Endothelial cell of hepatic sinusoid (primary cell): ENCODE results near the gene TLE1.

Experiments used
- in situ Hi-C: cut with HindIII; loops from 2 replicates; pipeline ENCODE4 v1.10.0; 2017; ENCODE audit warnings: low sequenced_read_pairs

The TLE1 gene

DNA sequence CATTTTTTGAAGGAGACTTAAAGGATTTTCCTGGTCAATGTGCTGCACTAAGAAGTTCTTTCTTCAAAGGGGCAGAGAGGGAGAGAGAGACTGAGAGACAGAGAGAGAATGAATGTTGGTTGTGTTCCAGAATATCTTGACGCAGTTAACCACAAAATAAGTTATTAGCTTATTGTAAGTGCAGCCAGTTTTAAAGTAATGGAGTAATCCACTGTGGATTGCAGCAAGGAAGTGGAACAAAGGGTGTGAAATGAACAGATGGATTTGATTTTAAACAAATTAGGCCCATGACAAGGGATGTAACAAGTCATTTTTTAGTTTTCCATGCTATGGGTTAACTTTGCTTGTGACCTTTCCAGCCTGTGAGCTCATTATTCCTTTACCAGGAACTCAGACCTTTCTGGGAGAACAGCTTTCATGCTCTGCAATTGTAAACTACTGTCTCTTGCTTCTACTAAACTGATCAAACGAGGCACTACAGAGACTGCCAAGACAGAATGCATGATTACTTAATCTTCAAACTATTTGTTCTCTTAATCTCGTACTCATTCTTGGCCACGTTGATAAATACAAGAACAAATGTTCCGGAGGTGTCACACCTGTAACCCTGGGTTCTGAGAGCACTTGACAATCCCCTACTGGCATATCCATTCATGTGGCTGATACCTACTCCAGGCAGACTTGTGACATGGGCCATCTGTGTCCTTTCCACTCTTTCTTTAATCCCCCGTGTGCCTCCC, 131.1 kb downstream of the TLE1 start:
- in situ Hi-C loops = loop anchor here (5.0 kb wide), 2 partner anchors 36 to 91 kb away; no protein-coding TSS in a partner anchor

DNA sequence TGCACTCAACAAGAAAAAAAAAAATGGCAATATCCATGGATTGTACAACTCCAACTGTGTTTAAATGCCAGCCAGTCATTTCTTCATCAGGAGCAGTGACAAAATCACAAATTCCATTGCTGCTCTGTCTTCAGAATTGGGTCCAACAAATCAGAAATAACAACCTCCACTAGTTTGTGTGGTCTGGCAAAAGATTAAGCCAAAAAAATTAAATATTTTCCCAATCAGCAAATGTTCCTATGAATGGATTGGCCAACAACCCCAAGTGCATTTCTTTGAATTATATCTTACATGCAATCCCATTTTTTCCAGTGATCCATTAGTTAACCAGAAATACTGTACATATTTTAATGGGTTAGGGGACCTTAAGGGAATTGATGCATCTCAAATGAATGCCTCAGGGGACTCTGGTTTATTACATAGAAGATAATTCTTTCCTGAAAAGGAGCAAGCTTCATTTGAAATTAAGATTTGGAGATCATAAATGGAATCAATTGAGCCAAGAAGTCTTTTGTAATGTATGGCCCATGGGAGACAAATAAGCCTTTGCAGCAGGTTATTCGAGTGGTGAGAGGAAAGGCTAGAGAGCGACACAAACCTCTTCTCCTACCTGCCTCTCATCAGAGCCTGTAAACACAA, 131.8 kb downstream of the TLE1 start:
- in situ Hi-C loops = loop anchor here (5.0 kb wide), 2 partner anchors 35 to 90 kb away; no protein-coding TSS in a partner anchor

DNA sequence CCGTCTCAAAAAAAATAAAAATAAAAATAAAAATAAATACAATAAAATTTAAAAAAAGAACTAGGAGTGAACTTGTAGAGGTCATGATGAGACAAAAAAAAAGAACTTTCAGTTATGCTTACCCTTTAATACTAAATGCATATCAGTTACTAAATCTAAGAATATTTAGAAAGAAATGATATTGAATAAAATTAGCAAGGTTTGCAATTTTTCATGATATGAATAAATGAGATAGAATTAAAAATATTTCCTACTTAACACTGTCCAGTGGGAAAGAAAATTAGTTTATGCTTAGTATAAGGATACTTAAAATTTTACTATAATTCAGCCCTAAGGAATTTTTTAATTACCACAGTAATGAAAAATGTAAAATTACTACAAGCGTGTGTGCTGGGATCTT, 132.4 kb downstream of the TLE1 start:
- in situ Hi-C loops = loop anchor here (5.0 kb wide), 2 partner anchors 35 to 90 kb away; no protein-coding TSS in a partner anchor

DNA sequence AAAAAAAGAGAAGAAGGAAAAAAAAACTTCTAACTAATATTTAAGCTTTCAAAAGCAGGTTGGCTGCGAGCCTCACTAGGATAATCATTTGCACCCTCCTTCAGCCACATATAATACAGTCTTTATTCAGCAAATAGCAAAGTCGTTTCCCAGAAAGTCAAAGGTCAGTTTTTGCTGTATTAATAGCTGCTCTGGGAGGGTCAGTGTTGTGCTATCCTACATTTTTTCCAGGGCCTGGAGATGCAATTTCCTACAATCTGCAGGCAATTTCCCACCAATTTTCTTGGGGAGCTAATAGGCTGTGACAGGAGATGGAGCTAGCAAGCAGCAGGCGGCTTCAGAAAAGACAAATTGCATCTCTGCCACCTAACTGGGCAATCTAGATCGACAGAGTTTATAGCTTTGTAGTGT, 136.8 kb downstream of the TLE1 start:
- in situ Hi-C loops = no loop called here

DNA sequence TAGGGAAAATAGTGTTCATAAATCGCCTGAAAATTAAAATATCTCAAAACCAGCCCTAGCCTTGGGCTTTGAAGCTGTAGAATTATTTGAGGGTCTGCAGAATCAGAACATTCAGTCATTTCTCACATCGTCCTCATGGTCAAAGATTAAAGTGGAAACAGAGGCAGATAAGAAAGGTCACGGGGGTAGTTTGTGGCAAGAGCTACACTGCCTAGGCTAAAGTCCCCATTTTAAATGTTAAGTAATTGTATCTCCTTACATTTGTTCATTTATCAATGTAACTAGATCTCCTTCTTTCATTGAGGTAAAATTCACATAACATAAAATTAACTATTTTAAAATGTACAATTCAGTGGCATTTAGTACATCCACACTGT, 139.2 kb downstream of the TLE1 start:
- in situ Hi-C loops = no loop called here

DNA sequence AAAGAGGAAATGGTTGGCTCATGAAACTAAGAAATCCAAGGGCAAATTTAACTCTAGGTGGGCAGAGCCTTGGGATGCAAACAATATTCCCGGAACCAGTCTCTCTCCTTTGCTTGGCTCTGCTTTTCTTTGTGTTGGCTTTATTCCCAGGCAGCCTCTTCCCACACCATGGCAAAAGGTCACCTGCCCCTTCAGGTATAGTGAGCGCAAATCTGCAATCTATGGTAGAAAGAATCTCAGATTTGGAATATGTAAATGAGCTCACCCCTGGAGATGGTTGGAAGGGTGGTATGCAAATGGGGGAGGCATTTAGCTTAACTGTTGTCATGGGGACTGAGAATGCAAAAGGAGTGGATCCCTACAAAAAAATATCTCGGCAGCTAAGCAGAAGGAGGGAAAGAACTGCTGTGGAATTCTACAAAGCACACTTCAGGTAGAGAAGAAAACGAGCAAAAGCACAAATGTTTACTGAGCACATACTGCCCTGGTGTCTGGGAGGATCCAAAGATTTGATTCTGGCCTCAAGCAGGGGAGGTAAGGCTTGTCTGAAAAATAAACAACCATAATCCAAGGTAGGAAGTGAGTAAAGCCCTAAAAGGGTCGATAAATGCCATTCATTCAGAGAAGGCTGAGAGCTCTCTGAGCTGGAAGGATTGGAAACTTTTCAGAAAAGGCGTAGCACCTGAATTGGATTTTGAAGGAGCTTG, 139.7 kb downstream of the TLE1 start:
- in situ Hi-C loops = no loop called here

DNA sequence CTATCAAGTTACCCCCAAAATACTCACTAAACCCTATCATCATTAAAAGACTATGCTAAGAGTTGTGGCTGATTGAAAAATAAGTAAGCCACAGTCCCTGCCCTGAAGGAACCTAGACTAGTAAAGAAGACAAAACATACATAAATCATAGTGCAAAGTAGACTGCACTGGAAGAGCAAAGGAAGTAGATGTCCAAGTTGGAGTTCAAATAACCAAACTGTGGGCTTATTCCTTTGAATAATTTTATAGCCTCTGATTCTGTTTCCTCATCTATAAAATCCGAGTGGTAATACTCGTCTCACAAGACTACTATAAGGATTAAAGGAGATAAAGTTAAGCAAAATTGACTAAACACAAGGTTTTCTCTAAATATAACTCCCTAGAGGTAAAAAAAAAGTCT, 140.4 kb downstream of the TLE1 start:
- in situ Hi-C loops = no loop called here

DNA sequence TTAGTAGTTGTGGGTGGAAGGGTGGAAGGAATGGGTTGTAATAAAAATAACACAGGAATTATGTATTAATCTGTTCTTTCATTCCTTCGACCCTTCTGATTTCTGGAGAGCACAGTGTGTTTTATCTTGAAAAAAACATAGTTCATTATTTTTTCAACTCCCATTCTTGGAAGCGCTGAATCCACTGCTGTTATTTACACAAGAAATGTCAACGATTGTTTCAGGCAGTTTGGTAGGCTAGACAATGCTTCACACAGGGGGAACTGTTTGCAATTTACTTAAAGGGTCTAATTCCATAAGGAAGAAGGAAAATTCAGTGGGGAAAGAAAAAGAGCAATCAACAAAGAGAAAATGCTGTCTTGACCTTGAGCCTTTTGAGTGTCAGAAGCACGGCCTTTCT, 142.9 kb downstream of the TLE1 start:
- in situ Hi-C loops = no loop called here

DNA sequence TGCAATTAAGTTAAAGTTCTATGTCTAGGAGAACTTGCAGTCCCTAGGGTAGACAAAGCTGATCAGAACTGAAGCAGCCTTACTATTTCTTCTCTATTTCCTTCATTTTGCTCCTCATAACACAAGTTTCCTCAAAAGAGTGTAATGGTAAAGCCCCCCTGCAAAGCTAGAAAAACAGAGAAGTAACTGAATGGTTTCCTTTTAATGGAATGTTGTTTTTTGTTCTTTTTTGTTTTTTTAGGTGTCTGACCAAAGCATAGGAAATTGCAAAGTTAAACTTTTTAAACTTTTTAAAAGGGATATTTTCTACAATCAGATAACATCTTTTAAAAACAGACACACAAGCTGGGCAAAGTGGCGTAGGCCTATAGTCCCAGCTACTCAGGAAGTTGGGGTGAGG, 145.7 kb downstream of the TLE1 start:
- in situ Hi-C loops = no loop called here

DNA sequence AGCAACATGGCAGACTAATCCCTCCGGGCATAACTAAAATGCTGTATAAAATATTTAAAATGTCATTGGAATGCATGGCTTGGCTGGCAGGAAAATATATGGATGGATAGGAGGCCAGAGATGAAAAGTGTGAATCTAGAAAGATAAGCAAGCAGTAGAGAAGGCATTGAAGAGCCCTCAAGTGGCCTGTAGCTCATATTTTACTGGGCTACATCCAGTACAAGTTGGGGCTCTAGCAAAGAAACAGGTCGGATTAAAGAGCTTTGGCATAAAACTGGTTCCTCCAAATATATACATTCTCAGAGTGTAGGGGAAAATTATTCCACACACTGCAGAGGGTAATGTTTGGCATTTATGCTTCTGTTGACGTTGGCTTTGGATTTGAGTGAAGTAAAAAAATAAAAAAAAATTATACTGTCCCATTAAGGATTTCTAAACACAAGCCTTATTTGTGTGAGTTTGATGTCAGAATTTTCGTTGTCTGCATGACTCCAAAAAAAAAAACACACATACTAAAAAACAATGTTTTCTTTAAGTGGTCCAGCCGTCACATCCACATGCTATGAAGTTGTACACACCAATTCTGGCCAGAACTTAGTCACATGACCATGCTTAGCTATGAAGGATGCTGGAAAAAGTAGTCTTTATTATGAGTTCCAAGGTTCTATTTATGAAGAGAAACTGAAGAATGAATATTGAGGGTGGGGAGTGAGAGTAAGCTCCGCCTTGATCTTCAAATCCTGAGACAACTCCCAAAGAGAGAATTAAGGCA, 147.0 kb downstream of the TLE1 start:
- in situ Hi-C loops = no loop called here

DNA sequence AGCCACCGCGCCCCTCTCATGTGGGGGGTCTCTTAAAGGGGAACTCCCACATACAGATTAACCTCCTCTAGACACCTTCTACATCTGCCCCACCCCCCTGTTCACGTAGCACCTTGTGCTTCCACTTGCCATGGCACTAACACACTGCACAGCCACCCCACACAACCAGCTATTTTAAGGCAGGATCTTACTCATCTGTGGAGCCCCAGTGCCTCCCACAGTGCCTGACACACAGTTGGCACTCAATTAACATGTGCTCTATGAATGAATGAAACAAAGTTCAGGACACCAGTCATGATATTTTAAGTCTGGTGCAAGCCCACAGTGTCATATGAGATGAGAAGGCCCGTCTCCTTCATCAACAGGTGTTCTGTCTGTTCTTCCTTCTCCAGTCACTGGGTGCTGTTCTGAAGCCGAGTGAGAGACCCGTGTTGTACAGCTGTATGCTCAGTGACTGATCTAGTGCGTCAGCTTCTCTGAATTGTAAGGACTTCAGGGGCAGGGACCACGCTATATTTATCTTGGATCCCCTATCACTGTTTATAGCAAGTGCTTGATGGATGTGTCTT, 149.1 kb downstream of the TLE1 start:
- in situ Hi-C loops = no loop called here

DNA sequence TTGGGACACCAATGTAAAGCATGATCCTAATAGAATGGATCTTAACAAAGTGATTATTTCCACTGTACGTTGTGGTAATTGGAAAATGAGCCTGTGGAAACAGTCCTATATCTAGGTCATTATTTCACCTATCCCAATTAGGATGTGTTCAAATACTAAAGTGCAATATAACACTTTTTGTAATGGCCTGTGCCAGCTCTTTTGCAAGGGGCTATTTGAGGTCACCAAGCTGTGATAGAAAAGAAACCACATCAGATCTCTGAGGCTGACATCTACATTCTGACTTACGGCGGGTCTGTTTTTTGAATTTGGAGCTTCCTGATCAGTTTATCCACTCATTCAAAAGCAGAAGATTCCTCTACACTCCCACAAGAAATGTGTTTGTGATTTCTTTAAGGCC, 150.0 kb downstream of the TLE1 start:
- in situ Hi-C loops = no loop called here

DNA sequence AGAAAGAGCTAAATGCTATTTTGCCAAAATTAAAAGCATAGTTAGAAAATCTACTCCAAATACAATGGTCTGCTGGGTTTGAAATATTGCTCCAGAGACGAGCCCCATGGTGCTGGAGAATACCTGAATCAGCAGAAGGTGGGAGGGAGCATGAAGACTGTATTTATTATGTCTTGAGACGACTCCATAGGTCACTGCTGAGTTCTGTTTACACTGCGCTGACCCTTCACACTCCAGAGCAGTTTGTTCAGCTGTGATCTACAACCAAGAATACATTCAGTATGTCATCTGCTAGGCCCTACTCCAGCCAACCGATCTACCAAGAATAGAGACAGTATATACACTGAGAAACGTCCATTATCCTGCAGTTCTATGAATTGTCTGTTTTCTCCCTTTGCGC, 150.5 kb downstream of the TLE1 start:
- in situ Hi-C loops = no loop called here

DNA sequence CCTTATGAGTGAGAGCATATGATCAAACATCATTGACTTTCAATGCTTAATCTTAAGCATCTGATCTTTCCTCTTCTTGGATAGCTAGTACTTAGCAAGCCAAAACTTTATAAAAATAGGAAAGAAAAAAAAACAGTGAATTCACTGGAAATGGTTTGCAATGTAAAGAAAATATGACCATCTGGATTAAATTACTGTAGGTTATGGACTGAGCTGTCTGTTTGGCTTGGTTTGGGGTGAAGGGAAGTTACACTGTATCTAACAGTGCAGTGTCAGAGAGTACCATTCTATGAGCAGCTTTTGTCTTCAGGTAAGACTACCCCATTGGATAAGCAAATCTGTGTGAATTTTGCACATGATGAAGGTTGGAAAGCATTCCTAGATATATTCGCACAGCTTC, 151.4 kb downstream of the TLE1 start:
- in situ Hi-C loops = no loop called here

DNA sequence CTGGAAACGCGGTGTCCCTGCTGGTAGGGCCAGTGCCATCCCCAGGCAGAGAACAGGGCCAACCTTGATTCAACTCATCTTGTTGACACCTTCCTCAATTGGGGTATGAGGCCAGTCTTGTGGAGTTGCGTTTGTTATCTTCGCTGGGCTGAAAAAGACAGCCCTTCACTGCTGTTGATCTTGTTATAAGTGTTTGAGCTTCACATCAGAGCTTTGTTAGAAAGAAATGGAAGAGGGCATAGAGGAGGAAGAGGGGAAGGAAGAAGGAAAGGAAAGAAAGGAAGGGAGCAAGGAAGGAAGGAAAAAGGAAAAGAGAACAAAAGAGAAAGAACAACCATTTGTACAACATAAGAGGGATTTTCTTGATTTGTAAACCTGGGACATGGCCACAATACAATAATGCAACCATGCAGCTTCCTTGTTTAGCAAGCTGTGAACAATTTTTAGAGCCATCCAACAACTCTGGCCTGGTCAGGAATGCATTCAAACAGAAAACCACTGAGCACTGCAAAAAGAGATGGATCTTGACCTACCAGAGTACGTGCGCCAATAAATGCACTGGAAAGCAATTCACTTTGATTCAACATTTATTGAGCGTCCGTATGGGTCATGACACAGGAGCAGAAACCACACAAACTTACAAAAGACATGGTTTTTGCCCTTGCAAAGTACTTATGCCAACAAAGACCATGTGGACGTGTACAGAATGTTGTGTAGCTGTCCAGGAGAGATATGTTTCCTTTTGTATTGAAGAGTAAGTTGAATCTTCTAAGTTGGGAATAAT, 152.9 kb downstream of the TLE1 start:
- in situ Hi-C loops = no loop called here

DNA sequence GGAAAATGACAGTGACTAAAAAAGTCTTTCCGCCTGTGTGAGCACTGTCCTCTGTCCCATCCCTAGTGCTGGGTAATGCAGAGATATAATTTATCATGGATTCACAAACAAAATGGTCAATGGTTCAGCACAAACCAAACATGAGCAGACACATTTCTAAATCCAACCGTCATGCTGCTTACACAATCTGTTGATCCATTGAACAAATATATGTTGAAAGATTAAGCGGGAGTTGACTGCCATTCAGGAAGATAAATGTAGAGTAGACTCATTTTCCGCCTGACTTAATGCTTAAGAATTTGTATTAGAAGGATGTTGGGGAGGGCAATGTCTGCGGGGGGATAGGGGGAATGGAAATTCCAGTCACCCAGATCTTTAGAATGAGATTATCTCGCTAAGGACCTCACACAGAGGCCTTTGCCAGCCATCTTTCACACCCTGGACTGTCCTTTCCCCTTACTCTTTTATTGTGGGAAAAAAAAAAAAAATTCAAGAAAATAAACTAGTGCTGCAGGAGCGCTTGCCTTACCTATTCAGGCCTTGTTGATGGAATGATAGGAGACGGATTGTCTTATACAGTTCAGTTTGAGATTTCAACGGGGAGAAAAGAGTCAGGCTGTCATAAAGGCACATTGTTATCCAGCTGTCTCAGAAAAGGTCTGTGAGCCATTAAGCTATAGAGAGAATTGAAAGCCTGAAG, 153.7 kb downstream of the TLE1 start:
- in situ Hi-C loops = no loop called here

DNA sequence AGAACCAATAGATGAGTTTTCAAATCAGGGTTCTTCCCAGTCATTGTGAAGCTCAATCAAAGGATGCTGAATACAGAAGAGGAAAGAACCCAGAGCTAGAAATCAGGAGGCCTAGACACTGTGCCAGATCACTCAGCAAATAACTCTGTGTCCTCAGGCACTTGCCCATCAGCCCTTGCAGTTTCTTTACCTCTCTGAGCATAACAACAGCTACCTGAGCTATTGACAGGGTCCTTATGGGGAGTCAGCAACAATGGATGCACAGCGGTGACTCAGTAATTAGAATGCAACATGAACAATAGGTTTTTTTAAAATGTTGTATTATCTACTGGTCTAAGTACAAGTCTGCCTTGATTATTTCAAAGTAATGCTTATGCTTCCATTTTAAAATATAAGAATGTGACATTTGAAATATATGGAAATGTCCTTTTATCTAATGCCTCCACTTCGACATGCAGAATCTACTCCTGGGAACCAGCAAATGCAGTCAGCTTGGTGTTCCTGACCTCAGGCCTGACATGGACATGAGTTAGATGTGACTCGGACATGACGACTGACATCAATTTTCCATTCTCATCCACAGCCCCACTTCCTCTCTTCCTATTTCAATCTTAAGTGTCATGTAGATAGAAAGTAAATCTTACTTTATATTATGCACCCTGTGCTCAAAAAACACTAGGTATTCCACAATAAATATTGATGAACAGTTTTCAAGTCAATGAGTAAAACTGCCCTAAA, 155.0 kb downstream of the TLE1 start:
- in situ Hi-C loops = no loop called here
